K562 (cell line): ENCODE measurements around the gene ANKRD13B. TPM values are rescaled to one million over a fixed set of nuclear protein-coding genes. Genes with fewer than 3 reads are reported as not detected.

ENCODE experiments used
- ATAC-seq: fragments of 200-7000 bp; cut with Tn5 transposase; 3 replicates; pipeline ENCODE4 v1.9.1; 2020; ENCODE audit warnings: moderate library complexity
- BruUV-seq: library from RNA; stranded (reverse); fragments of 400-500 nt; replicated peaks from 2 replicates; lab custom pipeline; 2021; lab: Mats Ljungman, UMichigan
- CTCF ChIA-PET: fragments of 300-600 bp; formaldehyde crosslinking; extraction: SDS; loops from one replicate; lab custom pipeline; 2021; ENCODE audit warnings: low intra/inter-chr PET ratio; lab: Yijun Ruan, JAX
- POLR2A ChIA-PET: fragments of 300-600, 350-650 bp; sonication (Branson Sonifier 250); formaldehyde crosslinking; extraction: SDS; loops from one replicate; lab custom pipeline; 2021; ENCODE audit warnings: antibody characterized with exemption, inconsistent platforms; lab: Yijun Ruan, JAX
- DNase-seq, 4 experiments: peaks; one replicate each; pipeline versions ENCODE4 v3.0.0 to v3.0.0-alpha.2; 2011 to 2018; ENCODE audit warnings: low spot score in 3 of 4, mixed read lengths in 3 of 4; ENCODE audit errors: extremely low read depth in 1 of 4
- FAIRE-seq: peaks from 2 replicates; lab custom pipeline; 2011; peaks lifted over from hg19 to GRCh38; lab: Jason Lieb, UNC
- H2AFZ ChIP-seq: 2 replicates; pipeline ENCODE4 v1.6.0; 2011; ENCODE audit warnings: low read depth, low read length, control low read depth, inconsistent platforms
- H3K27ac ChIP-seq: fragments of 200-600 bp; 3 replicates; pipeline ENCODE4 v1.8.0; 2011; ENCODE audit warnings: low read depth, mild to moderate bottlenecking, control low read depth, inconsistent platforms, low read length, moderate library complexity, mixed read lengths; ENCODE audit errors: extremely low read depth
- H3K27me3 ChIP-seq, 2 experiments: fragments of 300-600 bp in 1 of 2; 2 replicates in 1 of 2; 3 replicates in 1 of 2; pipeline versions ENCODE4 v1.6.0 to v1.8.0; 2011; ENCODE audit warnings: inconsistent platforms in 2 of 2, low read length in 2 of 2, mild to moderate bottlenecking in 1 of 2, mixed read lengths in 1 of 2, moderate library complexity in 1 of 2; ENCODE audit not compliant: control insufficient read depth in 2 of 2, insufficient read depth in 2 of 2
- H3K36me3 ChIP-seq: fragments of 300-600 bp; 3 replicates; pipeline ENCODE4 v1.8.0; 2011; ENCODE audit warnings: mild to moderate bottlenecking, low read length, inconsistent platforms; ENCODE audit not compliant: control insufficient read depth, insufficient read depth
- H3K4me1 ChIP-seq, 2 experiments: fragments of 200-600 bp in 1 of 2; replicated peaks in 1 of 2; 2 replicates in 1 of 2; 3 replicates in 1 of 2; pipeline versions ENCODE4 v1.5.1 to v1.8.0; 2011; ENCODE audit warnings: inconsistent platforms in 2 of 2, low read length in 2 of 2, mild to moderate bottlenecking in 1 of 2, mixed read lengths in 1 of 2, moderate library complexity in 1 of 2; ENCODE audit not compliant: control insufficient read depth in 2 of 2, insufficient read depth in 2 of 2
- H3K4me2 ChIP-seq: 2 replicates; pipeline ENCODE4 v1.6.1; 2011; ENCODE audit warnings: low read length, control low read depth, inconsistent platforms, mixed read lengths; ENCODE audit not compliant: insufficient read depth
- H3K4me3 ChIP-seq: fragments of 200-600 bp; sonication (generic), shearing (Covaris generic); 2 replicates; pipeline ENCODE4 v1.5.1; 2016; ENCODE audit warnings: control low read depth, inconsistent platforms
- H3K79me2 ChIP-seq: fragments of 200-600 bp; 3 replicates; pipeline ENCODE4 v1.8.0; 2011; ENCODE audit warnings: low read length, inconsistent platforms; ENCODE audit not compliant: control insufficient read depth, insufficient read depth
- H3K9ac ChIP-seq, 2 experiments: 2 replicates each; pipeline versions ENCODE4 v1.6.0 to v1.6.1; 2011; ENCODE audit warnings: low read depth in 2 of 2, low read length in 2 of 2, control low read depth in 1 of 2, inconsistent platforms in 1 of 2, mild to moderate bottlenecking in 1 of 2, mixed read lengths in 1 of 2; ENCODE audit not compliant: insufficient read depth in 1 of 2
- H3K9me1 ChIP-seq: one replicate; pipeline ENCODE4 v1.6.0; 2011; ENCODE audit warnings: inconsistent platforms, mild to moderate bottlenecking, low read length, moderate library complexity; ENCODE audit not compliant: control insufficient read depth, insufficient read depth
- H3K9me3 ChIP-seq: replicated peaks from 2 replicates; pipeline ENCODE4 v1.5.1; 2011; ENCODE audit warnings: low read depth, low read length, inconsistent platforms; ENCODE audit not compliant: control insufficient read depth, insufficient read depth
- H4K20me1 ChIP-seq: replicated peaks from 2 replicates; pipeline ENCODE4 v1.6.1; 2011; ENCODE audit warnings: low read length, inconsistent platforms, mixed read lengths; ENCODE audit not compliant: control insufficient read depth, insufficient read depth
- BCOR ChIP-seq: fragments of 450-650 bp; IDR thresholded peaks from 2 replicates; pipeline ENCODE4 v1.6.1; 2016
- CCNT2 ChIP-seq: IDR thresholded peaks from 2 replicates; pipeline ENCODE4 v1.6.1; 2011; ENCODE audit warnings: borderline replicate concordance, low read depth, mild to moderate bottlenecking, moderate library complexity, mixed read lengths, low read length; ENCODE audit not compliant: insufficient read length; ENCODE audit errors: extremely low read depth
- CHD4 ChIP-seq: fragments of 200-600 bp; sonication (generic); IDR thresholded peaks from 3 replicates; pipeline ENCODE4 v1.6.1; 2012; ENCODE audit warnings: low read depth, mild to moderate bottlenecking, mixed read lengths, low read length, inconsistent platforms; ENCODE audit not compliant: insufficient read depth, insufficient replicate concordance, poor library complexity, severe bottlenecking
- CREB1 ChIP-seq, 2 experiments: sonication (generic) in 1 of 2; formaldehyde crosslinking in 1 of 2; IDR thresholded peaks; 2 replicates each; pipeline versions ENCODE4 v1.6.1 to v1.8.0; 2012 to 2022; ENCODE audit warnings: inconsistent platforms in 1 of 2, mild to moderate bottlenecking in 1 of 2, missing genetic modification reagents in 1 of 2, moderate library complexity in 1 of 2
- CREB5 ChIP-seq: fragments of 250-450 bp; sonication (Bioruptor Pico); IDR thresholded peaks from 2 replicates; pipeline ENCODE4 v1.5.0; 2020; ENCODE audit warnings: mild to moderate bottlenecking
- DDX20 ChIP-seq: fragments of 450-650 bp; IDR thresholded peaks from 2 replicates; pipeline ENCODE4 v1.6.1; 2016; ENCODE audit warnings: missing genetic modification characterization, low read depth, mild to moderate bottlenecking, missing compliant biosample characterization, moderate library complexity
- EP300 ChIP-seq: IDR thresholded peaks from 2 replicates; pipeline ENCODE4 v1.6.1; 2012; ENCODE audit warnings: low read length, improper control_type of control experiment
- KDM1A ChIP-seq, 2 experiments: fragments of 450-650 bp; IDR thresholded peaks; 2 replicates each; pipeline ENCODE4 v1.6.1; 2016; ENCODE audit warnings: mild to moderate bottlenecking in 2 of 2
- MYNN ChIP-seq, 2 experiments: sonication (generic); formaldehyde crosslinking in 1 of 2; IDR thresholded peaks; 2 replicates each; pipeline versions ENCODE4 v1.5.0 to v1.6.1; 2016 to 2020; ENCODE audit warnings: antibody characterized with exemption in 1 of 2, missing genetic modification reagents in 1 of 2
- RBM25 ChIP-seq: fragments of 200-400 bp; formaldehyde crosslinking; IDR thresholded peaks from 2 replicates; pipeline ENCODE4 v1.6.1; 2018; ENCODE audit warnings: low read length, low read depth, moderate library complexity; ENCODE audit not compliant: severe bottlenecking
- RCOR1 ChIP-seq, 2 experiments: IDR thresholded peaks; 2 replicates each; pipeline ENCODE4 v1.6.1; 2012; ENCODE audit warnings: low read depth in 2 of 2, low read length in 2 of 2, borderline replicate concordance in 1 of 2, improper control_type of control experiment in 1 of 2
- RFX1 ChIP-seq: fragments of 450-650 bp; IDR thresholded peaks from 2 replicates; pipeline ENCODE4 v1.6.1; 2016; ENCODE audit warnings: mild to moderate bottlenecking, moderate library complexity
- SIX5 ChIP-seq, 2 experiments: IDR thresholded peaks; 2 replicates each; pipeline ENCODE4 v1.6.1; 2011; ENCODE audit warnings: low read length in 2 of 2, borderline replicate concordance in 1 of 2, low read depth in 1 of 2, mild to moderate bottlenecking in 1 of 2, moderate library complexity in 1 of 2; ENCODE audit not compliant: insufficient read depth in 1 of 2
- SMARCA5 ChIP-seq: fragments of 450-650 bp; IDR thresholded peaks from 2 replicates; pipeline ENCODE4 v1.6.1; 2016
- ZEB2 ChIP-seq: fragments of 450-650 bp; IDR thresholded peaks from 2 replicates; pipeline ENCODE4 v1.6.1; 2016
- WGBS: fragments of 100-300 bp; shearing (Covaris generic); methylation state at CpG from one replicate; pipeline ENCODE4 v1.1.6; 2016; ENCODE audit warnings: low coverage, mixed read lengths; ENCODE audit not compliant: insufficient coverage; ENCODE audit errors: missing lambda C conversion rate; 5-methylcytosine and 5-hydroxymethylcytosine counted together
- in situ Hi-C: fragments of 300-500 bp; cut with MboI; formaldehyde crosslinking; loops from 4 replicates; pipeline ENCODE4 v1.15.0; 2018; ENCODE audit warnings: inconsistent platforms, mixed read lengths
- intact Hi-C: fragments of 100-400 bp; cut with micrococcal nuclease; formaldehyde crosslinking; loops from 2 replicates; pipeline ENCODE4 v1.14.2; 2022
- polyA plus RNA-seq, 8 experiments: library from polyadenylated mRNA; depleted of rRNA in 4 of 8; stranded (reverse) in 5 of 8; unstranded in 3 of 8; fragments of >200 nt; fragmentation: Nextera tagmentation in 2 of 8; fragmentation: Illumina TruSeq in 1 of 8; extraction: Ambion mirVana in 2 of 8; extraction: Trizol in 1 of 8; gene quantifications; 2 replicates each; pipeline versions ENCODE4 v1.2.1 to v1.2.3, GENCODE V29; 2011 to 2014; ENCODE audit warnings: inconsistent platforms in 1 of 8, missing spikeins in 1 of 8
- total RNA-seq, 7 experiments: library from RNA; depleted of rRNA in 6 of 7; stranded (reverse); fragments of >200 nt in 6 of 7; fragmentation: Illumina TruSeq in 2 of 7; extraction: Trizol in 2 of 7; gene quantifications; 2 replicates each; pipeline versions ENCODE4 v1.2.1 to v1.2.3, GENCODE V29; 2011 to 2021; ENCODE audit warnings: low replicate concordance in 1 of 7

Gene ANKRD13B
- total and polyA plus RNA-seq, 9 of the 15 experiments (the other 6 are each of a cell fraction or from before 2014, with no cell fraction given): 0.15 to 28.1 (median 4.6) TPM

- TF ChIP-seq CREB5 (no peak), CHD4 (no peak), RFX1 (peak; percentile 77; the same call in 1 of the 2 replicates), DDX20 (no peak), ZEB2 (no peak), EP300 (no peak), MYNN (IDR thresholded peaks at IDR 0.05) (0 out of 2 replicates have a peak, but pooled peaks have one; percentile 24), MYNN (CRISPR knock-in tag; IDR thresholded peaks at IDR 0.05) (no peak), CREB1 (IDR thresholded peaks at IDR 0.05) (no peak), CREB1 (CRISPR knock-in tag; IDR thresholded peaks at IDR 0.05) (no peak)
Observed at GRCh38 chr17:29581583-29582253, 11.2 kb upstream of the ANKRD13B start (continued).

- no peaks in the 10 kb centered on the region for H3K27me3 ChIP-seq
- intact Hi-C loops: no loop called here
- ChIA-PET POLR2A (interaction anchor here (0.6 to 1.0 kb wide), 3 partner anchors 10 to 549 kb away, joined by 3 to 4 read pairs (median 3); no protein-coding TSS in a partner anchor), CTCF (no interaction called here)
- H3K4me2 ChIP-seq: no peak overlapping the region
- no peak for TF ChIP-seq SIX5 (IDR thresholded peaks at IDR 0.05; ENCODE audit: borderline replicate concordance in 1 of 2, insufficient read depth in 1 of 2, low read depth in 1 of 2, low read length in 2 of 2)
- peak; percentile 86 for TF ChIP-seq BCOR
- TF ChIP-seq RBM25: peak; percentile 81
- TF ChIP-seq RCOR1 (IDR thresholded peaks at IDR 0.05; ENCODE audit: borderline replicate concordance in 1 of 2, low read depth in 2 of 2, low read length in 2 of 2): peak in 1 of 2 experiments; percentile 59; a peak in 2 of 4 replicates
- TF ChIP-seq SMARCA5: 0 out of 2 replicates have a peak, but pooled peaks have one; percentile 24
- TF ChIP-seq CCNT2: no peak
- TF ChIP-seq KDM1A (IDR thresholded peaks at IDR 0.05): peak in 1 of 2 experiments; percentile 68; a peak in 3 of 4 replicates
- ATAC-seq (no peak), FAIRE-seq (no peak), DNase-seq (no peak)
- H2AFZ ChIP-seq: no peak overlapping the region
- no peaks in the 10 kb centered on the region for H3K9me3 ChIP-seq
- H3K4me1 ChIP-seq: peaks cover 6 to 45% of the 10 kb centered on the region in 2 experiments; a peak in 4 of 5 replicates
- in situ Hi-C loops: no loop called here
- H3K36me3 ChIP-seq: peaks cover 34% of the 10 kb centered on the region; the same call in 1 of the 3 replicates
- no peak overlapping the region for H3K9ac ChIP-seq
- H4K20me1 ChIP-seq: no peaks in the 10 kb centered on the region; the same call in 1 of the 2 replicates
- H3K27ac ChIP-seq: no peak overlapping the region
- H3K4me3 ChIP-seq: no peak overlapping the region
- WGBS: 71% methylated on average over 8 of the region's 10 CpGs
- H3K79me2 ChIP-seq: peaks cover 9% of the 10 kb centered on the region; the same call in 2 of the 3 replicates
- no TSS peak for BruUV-seq
- H3K9me1 ChIP-seq: peaks cover 2% of the 10 kb centered on the region
Observed at GRCh38 chr17:29582254-29582765, 10.6 kb upstream of the ANKRD13B start.
